ENCODE measurements around the gene ATXN1.

The ATXN1 gene

DNA sequence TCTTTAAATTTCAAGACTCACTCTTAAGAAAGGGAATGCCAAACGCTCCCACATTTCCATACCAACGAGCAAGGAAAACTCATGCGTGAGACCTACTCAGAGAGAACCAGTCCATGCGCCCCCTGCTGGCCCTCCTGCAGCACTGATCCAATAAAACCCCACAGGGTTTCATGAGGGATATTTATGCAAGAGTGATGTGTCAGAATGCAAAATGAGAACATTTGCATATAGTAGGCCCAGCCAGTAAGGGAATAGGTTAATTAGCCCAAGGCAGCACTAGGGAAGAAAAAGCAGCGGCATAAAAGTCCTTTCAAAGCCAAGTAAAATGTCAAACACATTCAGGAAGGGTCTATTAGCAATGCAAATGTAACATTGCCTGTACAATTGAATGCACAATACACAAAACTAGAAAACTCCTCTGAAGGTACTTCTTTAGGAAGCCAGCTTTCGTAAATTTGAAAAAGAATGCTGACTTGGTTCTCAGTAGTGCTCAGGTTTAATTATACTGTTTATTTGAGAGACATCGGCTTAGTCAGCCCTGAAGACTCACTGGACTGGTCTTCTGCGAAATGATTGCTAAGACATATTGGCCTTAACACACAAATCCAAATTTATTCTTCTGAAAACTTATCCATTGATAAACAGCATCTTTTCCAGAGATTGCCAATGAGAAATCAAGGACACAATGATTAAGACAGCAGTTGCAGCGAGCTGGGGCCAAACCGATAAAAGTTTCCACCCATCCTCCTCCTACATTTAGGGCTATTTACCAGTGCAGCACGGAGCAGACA, 429.7 kb downstream of the ATXN1 start:
- peak; percentile 91 for DNase-seq (ENCODE audit: low spot score)

DNA sequence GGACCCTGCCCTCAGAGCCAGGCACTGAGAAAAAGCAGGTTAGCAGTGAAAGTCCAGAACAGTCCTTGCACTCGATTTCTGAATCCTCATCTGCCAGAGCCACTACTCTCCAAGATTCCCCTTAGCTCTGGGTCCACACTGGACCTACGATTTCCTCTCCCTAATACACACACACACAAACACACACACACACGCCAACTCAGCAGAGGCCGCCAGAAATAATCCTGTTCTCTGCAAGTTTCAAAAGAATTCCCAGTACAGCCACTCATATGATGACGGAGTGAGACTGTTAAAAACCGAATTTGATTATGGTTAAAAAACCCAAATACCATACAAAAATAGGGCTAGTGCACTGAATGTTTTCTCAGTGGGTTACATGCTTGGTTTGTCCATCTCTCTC, 432.0 kb downstream of the ATXN1 start:
- DNase-seq (ENCODE audit: low spot score): no peak

DNA sequence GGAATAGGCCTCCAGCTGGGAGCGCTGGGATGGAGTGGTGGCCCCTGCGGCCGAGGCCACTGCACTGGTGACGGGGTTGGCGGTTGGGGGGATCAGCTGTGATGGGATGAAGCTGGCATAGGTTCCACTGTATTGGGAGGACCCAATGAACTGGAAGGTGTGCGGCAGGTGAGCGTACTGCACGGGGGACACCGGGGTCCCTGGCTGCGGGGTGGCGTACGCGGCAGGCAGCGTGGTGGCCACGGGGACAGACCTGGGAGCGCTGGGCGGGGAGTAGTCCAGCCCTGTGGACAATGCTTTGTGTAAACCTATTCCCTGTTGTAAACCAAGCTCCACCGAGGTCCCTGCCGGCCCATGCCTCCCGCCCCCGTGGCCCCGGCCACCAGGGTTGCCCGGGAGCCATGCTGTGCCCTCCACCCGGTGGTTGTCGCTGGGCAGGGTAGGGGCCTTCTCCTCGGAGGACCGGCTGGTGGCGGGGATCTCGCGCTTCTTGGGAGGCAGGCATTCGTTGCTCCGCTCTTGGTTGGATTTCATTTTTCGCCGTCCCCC, 433.4 kb downstream of the ATXN1 start:
- no peak for DNase-seq (ENCODE audit: low spot score)

DNA sequence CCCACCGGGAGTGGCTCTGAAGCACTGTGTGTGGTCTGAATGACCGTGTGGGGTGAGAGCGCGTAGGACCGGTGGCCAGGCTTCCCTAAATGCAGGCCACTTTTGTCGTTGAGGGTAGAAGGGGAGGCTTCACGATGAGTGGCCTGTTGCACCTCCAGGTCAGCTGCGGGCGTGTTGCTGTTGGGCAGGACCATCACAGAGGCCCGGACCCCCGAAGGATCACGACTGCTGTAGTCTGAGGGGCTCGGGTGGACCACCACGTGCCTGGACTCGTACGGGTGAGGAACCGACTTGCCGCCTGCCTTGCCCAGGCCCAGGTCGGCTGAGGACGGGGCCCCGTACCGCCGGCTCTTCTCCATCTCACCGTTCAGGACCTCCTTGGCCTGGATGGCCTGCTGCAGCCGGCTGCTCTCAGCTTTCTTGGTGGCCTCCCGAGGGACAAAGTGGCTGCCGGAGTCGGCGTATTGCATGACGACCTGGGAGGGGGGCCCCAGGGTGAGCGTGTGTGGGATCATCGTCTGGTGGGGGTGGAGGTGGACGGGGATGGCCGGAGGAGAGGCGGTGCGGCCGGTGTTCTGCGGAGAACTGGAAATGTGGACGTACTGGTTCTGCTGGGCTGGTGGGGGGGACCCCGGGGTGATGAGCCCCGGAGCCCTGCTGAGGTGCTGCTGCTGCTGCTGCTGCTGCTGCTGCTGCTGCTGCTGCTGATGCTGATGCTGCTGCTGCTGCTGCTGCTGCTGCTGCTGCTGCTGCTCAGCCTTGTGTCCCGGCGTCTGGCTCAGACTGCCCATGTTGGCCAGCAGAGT, 434.1 kb downstream of the ATXN1 start:
- DNase-seq (ENCODE audit: low spot score): no peak

DNA sequence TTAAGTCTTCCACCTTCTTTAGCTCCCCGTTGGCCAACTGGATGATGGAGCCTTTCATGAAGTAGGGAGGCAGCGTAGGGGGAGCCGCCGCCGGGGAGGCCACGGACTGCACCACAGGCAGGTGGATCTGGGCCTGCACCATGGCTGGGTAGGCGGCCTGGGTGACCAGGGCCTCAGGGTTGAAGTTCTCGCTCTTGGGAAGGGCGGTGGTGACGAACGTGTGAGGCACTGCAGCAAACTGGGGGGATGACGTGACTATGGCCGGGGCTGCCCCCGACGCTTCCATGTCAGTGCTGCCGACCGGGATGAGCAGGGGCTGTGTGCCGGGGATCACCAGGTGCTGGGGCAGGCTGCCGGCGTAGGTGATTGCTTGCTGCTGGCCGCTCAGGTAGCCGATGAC, 434.7 kb downstream of the ATXN1 start:
- DNase-seq (ENCODE audit: low spot score): no peak

DNA sequence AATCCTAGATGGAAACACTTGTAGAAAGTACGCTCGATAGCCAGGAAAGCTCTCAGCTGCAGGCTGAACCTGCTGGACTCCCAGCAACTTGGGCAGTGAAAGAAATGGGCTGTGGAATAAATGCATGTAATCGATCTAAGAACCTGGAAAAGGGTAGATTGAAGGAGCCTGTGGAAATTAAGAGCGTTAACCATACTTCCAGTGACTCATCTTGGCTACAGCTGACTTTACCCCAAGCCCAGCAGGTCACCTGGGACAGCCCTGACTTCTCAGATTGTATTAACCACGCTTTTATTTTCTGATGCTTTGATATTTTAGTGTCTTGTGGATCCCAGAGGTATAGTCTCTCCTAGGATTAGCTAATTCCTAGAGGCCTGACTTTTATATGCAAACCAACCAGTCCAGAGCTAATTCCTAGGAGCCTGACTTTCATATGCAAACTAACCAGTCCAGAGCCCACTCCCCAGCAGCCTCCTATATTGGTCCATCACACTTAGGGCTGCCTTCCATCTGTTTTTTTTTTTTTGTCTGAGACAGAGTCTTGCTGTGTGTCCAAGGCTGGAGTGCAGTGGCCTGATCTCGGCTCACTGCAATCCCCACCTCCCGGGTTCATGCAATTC, 436.5 kb downstream of the ATXN1 start:
- DNase-seq (ENCODE audit: low spot score): no peak

DNA sequence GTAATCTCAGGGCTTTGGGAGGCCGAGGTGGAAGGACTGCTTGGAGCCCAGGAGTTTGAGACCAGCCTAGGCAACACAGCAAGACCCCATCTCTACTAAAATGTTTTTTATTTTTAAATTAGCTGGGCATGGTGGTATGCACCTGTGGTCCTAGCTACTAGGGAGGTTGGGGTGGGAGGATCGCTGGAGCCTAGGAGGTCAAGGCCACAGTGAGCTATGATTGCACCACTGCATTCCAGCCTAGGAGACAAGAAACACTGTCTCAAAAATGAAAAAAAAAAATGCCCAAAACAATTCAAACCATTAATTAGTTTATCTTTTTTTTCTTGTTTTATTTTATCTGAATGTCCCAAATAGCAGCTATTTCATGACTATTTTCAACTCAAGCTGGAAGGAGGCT, 437.1 kb downstream of the ATXN1 start:
- no peak for DNase-seq (ENCODE audit: low spot score)

DNA sequence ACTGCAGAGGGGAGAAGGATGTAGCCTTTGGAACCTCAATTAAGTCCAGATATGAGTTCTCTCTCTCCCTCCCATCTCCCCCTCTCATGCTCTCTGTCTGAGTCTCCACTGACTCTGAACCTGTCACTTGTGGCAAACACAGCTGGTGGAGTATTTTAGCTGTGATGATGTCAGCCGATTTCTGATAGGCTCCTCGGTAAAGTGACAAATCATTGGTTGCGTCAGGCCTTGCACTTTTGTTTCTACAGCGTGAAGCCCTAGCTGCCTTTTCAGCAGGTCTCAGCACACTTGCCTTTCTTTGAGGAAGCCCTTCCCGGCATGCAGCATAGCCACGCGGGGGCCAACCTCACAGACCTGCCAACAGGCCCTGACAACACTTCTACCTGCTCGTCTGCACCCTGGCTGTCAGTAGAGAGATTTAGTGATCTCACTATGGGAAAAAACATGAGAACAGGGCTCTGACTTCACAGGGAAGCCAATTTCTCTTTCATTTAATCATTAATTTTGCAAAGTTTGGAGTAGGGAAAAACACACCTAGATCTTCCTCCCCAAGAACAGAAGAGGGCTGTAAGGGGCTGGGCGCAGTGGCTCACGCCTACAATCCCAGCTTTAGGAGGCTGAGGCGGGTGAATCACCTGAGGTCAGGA, 438.5 kb downstream of the ATXN1 start:
- DNase-seq (ENCODE audit: low spot score): no peak

DNA sequence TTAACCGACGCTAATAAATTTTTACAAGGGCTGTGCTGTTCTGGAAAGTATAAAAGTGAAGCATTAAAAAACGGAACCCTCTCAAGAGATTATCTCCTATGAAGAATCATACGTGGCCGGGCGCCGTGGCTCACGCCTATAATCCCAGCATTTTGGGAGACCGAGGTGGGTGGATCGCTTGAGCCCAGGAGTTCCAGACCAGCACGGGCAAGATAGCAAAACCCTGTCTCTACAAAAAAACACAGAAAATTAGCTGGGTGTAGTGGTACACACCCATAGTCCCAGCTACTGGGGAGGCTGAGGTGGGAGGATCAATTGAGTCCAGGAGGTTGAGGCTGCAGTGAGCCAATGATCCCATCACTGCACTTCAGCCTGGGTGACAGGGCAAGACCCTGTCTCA, 439.4 kb downstream of the ATXN1 start:
- DNase-seq (ENCODE audit: low spot score): no peak

DNA sequence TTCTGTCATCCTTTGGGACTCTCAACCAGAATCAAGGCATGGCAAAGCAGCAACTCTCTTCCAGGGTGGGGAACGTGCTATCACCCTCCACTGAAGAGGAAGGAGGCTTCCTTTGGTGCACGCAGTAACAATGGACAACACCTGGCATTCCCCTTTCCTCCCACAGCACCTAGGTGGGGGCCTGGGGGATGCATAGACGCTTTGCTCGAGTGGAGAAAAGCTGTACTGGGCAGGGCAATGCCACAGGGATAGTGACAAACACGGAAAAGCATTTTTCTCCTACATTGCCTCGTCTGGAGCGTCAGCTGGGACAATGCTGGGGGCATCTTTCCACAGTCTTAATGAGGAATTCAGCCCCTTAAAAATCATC, 439.9 kb downstream of the ATXN1 start:
- no peak for DNase-seq (ENCODE audit: low spot score)

DNA sequence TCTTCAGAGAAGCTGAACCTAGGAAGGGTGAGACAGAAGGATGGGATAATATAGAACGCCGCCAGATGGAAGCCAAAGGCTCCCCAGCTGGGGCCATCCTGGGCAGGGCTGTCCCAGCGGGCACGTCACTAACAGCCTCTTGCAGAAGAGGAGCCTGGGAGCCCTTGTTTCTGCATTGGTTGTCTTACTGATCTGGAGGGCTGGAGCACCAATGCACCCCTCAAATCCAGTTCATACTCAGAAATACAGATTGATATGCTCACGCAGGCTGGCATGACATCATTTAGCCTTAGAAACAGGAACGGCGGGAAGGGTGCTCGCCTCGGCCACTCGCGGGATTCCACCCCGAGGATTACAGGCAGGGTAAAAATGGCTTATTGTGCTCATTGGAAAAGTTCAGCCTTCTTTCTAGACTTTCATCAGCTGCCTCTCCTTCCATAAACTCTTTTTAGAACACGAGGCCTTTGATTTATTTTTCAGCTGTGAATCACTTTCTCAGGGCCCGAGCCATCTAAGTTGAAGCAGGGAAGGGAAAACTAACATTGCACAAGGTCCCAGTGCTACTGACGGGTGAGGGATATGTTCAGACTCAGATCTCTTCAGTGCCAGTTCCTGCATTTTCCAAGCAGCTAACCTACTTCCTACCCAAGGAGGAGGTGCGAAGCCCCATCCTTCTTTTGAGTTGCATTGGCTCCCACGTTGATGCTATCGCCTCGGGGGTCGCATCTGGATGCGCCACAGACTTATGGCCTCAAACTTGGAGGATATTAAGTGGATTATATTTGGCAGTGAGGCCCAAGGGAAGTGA, 440.5 kb downstream of the ATXN1 start:
- DNase-seq (ENCODE audit: low spot score): no peak

DNA sequence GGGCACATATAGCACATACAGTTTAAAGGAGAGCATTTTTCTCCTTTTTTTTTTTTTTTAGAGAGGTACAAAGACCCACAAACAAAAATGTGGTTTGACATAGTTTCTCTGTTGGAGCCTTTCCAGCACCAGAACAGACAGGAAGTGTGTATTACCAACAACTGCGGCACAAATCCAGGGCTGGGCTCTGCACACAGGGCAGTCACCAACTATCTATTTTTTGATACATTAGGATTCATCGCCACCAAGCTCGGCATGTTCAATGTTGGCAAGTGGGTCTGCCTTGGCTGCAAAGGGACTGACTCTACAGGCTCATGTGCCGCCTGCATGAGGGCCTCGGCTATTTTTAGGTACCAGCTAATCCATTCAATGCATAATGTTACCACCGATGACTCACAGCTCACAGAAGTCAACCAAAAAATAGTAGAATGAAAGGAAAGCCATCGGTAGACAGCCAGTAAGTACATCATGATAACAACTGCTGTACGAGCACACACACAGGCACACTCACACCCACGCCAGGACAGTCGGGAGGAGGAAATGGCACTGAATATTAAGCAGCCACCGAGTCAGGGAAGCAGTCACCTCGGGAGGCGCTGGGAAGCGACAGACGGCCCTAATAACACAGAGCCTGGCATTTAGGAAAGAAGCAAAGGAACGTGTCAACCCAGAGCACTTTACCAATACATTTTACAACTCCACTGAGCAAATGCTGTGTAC, 441.3 kb downstream of the ATXN1 start:
- DNase-seq (ENCODE audit: low spot score): peak; percentile 96

DNA sequence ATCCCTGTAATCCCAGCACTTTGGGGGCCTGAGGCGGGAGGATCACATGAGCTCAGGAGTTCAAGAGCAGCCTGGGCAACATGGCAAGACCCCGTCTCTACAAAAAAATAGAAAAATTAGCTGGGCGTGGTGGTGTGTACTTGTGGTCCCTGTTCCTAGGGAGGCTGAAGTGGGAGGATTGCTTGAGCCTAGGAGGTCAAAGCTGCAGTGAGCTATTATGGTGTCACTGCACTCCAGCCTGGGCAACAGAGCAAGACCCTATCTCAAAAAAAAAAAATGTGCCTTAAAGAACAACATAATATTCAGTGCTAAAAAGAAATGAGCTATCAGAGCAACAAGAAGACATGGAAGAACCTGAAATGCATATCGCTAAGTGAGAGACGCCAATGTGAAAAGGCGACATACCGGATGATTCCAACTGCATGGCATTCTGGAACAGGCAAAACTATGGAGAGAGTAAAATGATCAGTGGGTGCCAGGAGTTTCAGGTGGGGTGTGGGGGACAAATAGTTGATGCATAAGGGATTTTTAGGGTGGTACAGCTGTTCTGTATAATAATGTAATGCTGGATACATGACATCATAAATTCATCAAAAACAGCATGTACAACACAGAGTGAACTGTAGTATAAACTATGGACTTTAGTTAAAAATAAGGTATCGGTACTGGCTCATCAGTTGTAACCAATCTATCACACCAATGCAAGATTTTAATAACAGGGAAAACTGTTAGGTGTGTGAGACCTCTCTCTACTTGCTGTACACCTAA, 442.1 kb downstream of the ATXN1 start:
- no peak for DNase-seq (ENCODE audit: low spot score)

DNA sequence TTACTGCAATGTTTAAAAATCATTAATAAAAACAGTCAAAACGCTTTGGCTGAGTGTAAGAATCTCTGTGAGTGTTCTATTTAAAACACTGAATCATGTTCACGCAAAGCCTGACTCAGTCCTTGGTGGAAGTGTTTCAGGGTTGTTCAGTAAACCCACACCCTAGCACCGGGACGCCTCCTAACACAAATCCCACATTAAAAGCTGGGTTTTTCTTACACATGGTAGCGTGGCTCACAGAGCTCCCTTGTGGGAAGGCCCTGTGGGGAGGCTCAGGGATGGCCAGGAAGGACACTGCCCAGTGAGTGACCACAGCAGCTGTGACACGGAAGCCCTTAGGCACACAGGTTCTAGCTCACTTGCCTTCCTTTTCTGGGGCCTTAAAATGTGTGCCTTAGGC, 442.7 kb downstream of the ATXN1 start:
- DNase-seq (ENCODE audit: low spot score): no peak

DNA sequence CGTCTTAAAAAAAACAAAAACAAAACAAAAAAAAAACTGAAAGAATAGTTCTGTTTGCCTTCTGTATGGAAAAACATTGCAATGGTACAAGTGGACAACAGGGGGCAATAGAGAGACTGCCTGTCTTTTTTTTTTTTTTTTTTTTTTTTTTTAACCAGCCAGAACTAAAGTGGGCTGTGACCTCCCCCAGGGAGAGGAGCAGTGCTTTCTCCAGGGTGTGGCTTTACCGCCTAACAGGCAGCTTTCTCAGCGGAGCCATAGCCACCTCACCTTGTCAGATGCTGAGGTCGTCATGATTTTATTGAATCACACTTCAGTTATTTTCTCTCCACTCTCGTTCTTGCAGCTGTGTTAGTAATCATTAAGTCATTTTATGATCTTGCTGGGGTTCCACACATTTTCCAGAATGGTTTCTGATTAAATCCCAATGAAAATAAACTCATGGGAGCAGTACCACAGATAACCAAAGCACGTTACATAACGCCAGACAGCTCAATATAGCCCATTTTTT, 444.5 kb downstream of the ATXN1 start:
- DNase-seq (ENCODE audit: low spot score): peak; percentile 74

DNA sequence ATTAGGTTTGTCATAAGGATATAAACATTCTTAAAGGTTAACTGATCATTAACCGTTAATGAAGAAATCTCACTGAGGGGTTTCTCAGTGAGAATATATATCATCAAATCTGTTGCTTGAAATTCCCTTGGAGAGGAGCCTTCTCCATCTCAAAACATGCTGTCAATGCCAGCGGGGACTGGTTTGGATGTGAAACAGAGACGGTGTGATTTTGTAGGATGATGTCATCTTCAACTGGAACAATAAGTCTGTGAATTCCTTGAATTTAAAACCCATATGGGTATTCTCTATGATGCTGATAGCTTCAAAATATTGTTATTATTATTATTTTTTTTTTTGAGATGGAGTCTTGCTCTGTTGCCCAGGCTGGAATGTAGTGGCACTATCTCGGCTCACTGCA, 447.0 kb downstream of the ATXN1 start:
- no peak for DNase-seq (ENCODE audit: low spot score)

DNA sequence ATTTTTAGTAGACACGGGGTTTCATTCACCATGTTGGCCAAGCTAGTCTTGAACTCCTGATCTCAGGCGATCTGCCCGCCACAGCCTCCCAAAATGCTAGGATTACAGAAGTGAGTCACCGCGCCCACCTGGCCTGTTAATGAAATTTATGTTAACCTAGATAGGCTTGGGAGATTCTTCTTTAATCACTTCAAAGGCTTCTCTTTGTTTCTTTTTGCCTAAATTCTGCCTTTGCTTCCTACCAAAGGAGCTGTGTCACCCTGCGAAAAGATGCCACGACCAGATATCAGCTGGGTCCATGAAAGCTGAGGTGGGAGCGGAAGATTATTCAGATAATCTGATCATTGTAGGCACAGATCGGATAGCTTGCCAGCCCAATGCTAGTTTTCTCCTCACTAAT, 447.5 kb downstream of the ATXN1 start:
- DNase-seq (ENCODE audit: low spot score): no peak

DNA sequence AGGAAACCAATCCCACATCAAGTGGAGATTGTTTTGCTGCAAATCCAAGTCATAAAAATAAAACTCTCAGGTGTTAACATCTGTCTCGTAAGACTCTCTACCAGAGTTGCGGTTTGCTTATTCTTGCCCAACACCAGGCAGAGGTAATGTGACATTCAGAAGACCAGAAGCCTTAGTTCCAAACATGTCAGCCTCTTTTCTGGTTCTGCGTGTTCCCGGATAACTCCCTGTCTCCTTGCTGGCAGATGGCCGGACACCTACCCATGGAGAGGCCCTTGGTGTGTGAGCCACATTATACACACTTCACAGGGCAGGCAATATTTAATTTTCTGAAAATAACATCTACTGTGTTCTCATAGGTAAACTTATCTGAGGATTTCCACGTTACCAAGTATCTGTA, 449.5 kb downstream of the ATXN1 start:
- no peak for DNase-seq (ENCODE audit: low spot score)

DNA sequence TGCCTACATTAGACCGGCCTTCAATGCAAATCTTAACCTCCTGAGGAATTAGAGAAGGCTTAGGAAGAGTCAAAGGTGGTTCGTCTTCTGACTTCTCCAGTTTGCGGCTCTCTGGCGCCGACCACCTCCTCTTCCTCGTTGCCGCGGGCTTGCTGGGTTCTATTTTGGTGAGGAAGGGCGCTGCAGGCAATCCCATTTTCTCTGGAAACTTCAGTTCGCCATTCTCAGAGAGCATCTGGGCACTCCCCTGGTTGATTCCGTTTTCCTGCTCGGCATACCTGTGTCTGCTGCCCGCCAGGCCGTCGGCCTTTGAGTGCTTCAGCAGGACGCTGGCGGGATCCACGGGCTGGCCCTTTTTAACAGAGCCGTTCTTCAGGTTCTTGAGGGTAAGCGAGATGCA, 454.9 kb downstream of the ATXN1 start:
- DNase-seq (ENCODE audit: low spot score): no peak

DNA sequence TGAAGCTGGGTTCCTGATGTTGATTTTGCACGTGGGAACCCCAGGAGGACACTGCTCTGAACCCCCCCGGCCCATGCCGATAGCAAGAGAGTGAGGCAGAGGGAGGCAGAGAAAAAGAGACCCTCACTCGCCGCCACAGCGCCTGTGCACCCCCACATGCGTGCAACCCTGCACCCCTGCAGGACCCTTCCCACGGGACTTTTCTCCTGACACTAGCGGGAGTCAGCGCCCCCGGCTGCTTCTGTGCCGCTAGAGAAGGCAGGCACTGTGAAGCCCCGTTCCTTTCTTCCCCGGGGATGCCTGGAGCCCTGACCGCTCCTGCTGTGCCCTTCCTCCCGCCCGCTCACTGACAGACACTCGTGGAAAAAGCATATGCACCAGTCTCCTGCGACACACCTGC, 455.5 kb downstream of the ATXN1 start:
- no peak for DNase-seq (ENCODE audit: low spot score)
